Prostate gland (tissue), 2 donors: ENCODE measurements around the gene CEP72.

Experiments
- POLR2A ChIP-seq: fragments of 450-650 bp; IDR thresholded peaks from one replicate; pipeline ENCODE4 v1.6.1; 2016; ENCODE audit warnings: antibody characterized with exemption, mild to moderate bottlenecking
- POLR2AphosphoS5 ChIP-seq: sonication (generic); formaldehyde crosslinking; IDR thresholded peaks from one replicate; pipeline ENCODE4 v1.6.1; 2017; ENCODE audit warnings: antibody characterized with exemption
- TF ChIP-seq, protein P1 (sequence below), 4 experiments: fragments of 200-600 bp in 2 of 4; fragments of 450-650 bp in 2 of 4; sonication (generic) in 2 of 4; IDR thresholded peaks; 1 replicate in 3 of 4; 2 replicates in 1 of 4; pipeline ENCODE4 v1.5.1; 2016 to 2019; ENCODE audit warnings: antibody characterized with exemption in 4 of 4, mild to moderate bottlenecking in 2 of 4, moderate library complexity in 2 of 4

DNA sequence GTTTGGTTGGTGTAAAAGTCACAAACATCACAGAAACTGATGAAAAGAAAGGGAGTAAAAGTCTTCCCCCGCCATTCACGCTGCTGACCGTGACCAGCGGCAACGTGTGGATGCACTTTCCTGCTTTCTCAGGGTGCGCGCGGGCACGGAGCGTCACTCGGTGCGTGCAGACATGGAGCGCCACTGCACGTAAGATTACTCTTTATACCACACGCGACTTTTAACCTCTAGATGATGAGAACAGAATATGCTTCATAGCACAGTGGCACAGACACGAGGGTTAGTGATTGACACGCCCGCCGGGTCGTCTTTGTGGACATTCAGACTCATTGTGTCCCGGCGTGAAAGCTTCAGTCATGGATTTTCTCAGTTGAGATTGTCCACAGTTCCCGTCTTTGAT lies 15.7 kb downstream of the CEP72 start:
- TF ChIP-seq POLR2A (no peak), POLR2AphosphoS5 (no peak)
- TF ChIP-seq, protein P1, sequence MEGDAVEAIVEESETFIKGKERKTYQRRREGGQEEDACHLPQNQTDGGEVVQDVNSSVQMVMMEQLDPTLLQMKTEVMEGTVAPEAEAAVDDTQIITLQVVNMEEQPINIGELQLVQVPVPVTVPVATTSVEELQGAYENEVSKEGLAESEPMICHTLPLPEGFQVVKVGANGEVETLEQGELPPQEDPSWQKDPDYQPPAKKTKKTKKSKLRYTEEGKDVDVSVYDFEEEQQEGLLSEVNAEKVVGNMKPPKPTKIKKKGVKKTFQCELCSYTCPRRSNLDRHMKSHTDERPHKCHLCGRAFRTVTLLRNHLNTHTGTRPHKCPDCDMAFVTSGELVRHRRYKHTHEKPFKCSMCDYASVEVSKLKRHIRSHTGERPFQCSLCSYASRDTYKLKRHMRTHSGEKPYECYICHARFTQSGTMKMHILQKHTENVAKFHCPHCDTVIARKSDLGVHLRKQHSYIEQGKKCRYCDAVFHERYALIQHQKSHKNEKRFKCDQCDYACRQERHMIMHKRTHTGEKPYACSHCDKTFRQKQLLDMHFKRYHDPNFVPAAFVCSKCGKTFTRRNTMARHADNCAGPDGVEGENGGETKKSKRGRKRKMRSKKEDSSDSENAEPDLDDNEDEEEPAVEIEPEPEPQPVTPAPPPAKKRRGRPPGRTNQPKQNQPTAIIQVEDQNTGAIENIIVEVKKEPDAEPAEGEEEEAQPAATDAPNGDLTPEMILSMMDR (IDR thresholded peaks at IDR 0.05) = no peak
